Panc1 (cell line): Measurements from ENCODE around the gene AATK. TPM values are rescaled to one million over a fixed set of nuclear protein-coding genes. Genes with fewer than 3 reads are reported as not detected.

Experiments used
- ATAC-seq: fragments of 200-7000 bp; cut with Tn5 transposase; 2 replicates; pipeline ENCODE4 v1.9.1; 2020; ENCODE audit warnings: mild to moderate bottlenecking, moderate library complexity
- BruUV-seq: library from RNA; stranded (reverse); fragments of 400-500 nt; replicated peaks from 2 replicates; lab custom pipeline; 2021; lab: Mats Ljungman, UMichigan
- CTCF ChIA-PET: fragments of 300-600 bp; sonication (Branson Sonifier 250); formaldehyde crosslinking; loops from one replicate; lab custom pipeline; 2022; ENCODE audit warnings: antibody characterized with exemption; lab: Charles Lee
- POLR2A ChIA-PET: fragments of 300-600 bp; sonication (Branson Sonifier 250); formaldehyde crosslinking; loops from one replicate; lab custom pipeline; 2022; ENCODE audit warnings: antibody characterized with exemption; lab: Charles Lee
- DNase-seq: peaks from one replicate; pipeline ENCODE4 v3.0.0-alpha.2; 2010; ENCODE audit warnings: low read depth, low spot score
- H3K27ac ChIP-seq: 2 replicates; pipeline ENCODE4 v1.5.1; 2011; ENCODE audit warnings: mild to moderate bottlenecking, low read length, inconsistent platforms
- H3K27me3 ChIP-seq: fragments of 200-500 bp; sonication (Bioruptor generic); 2 replicates; pipeline ENCODE4 v1.6.0; 2014; ENCODE audit warnings: low read length, inconsistent platforms; ENCODE audit not compliant: control insufficient read depth, insufficient read depth
- H3K36me3 ChIP-seq: fragments of 200-500 bp; sonication (Bioruptor generic); 2 replicates; pipeline ENCODE4 v1.5.1; 2014; ENCODE audit warnings: inconsistent platforms, mild to moderate bottlenecking, low read length, moderate library complexity; ENCODE audit not compliant: control insufficient read depth, insufficient read depth
- H3K4me1 ChIP-seq: 2 replicates; pipeline ENCODE4 v1.5.1; 2011; ENCODE audit warnings: inconsistent platforms, mild to moderate bottlenecking, low read length, moderate library complexity; ENCODE audit not compliant: control insufficient read depth, insufficient read depth
- H3K4me3 ChIP-seq, 2 experiments: 2 replicates each; pipeline ENCODE4 v1.5.1; 2011 to 2012; ENCODE audit warnings: low read depth in 2 of 2, low read length in 2 of 2, mild to moderate bottlenecking in 2 of 2, inconsistent platforms in 1 of 2, moderate library complexity in 1 of 2
- H3K9me3 ChIP-seq: fragments of 200-500 bp; sonication (Bioruptor generic); 2 replicates; pipeline ENCODE4 v1.5.1; 2014; ENCODE audit warnings: low read depth, mild to moderate bottlenecking, inconsistent platforms, low read length, moderate library complexity; ENCODE audit not compliant: control insufficient read depth, insufficient read depth
- CTCF ChIP-seq: fragments of 450-650 bp; IDR thresholded peaks from 2 replicates; pipeline ENCODE4 v1.5.1; 2017; ENCODE audit warnings: mild to moderate bottlenecking
- POLR2AphosphoS5 ChIP-seq: IDR thresholded peaks from 2 replicates; pipeline ENCODE4 v1.6.1; 2012; ENCODE audit warnings: mild to moderate bottlenecking, low read depth, low read length, moderate library complexity
- SIN3A ChIP-seq: IDR thresholded peaks from 2 replicates; pipeline ENCODE4 v1.6.1; 2012; ENCODE audit warnings: low read depth, mild to moderate bottlenecking, low read length, moderate library complexity, borderline replicate concordance; ENCODE audit not compliant: insufficient read depth
- TCF7L2 ChIP-seq: IDR thresholded peaks from 2 replicates; pipeline ENCODE4 v1.6.1; 2011; ENCODE audit warnings: mild to moderate bottlenecking, low read depth, low read length, inconsistent platforms
- in situ Hi-C: cut with HindIII; loops from 2 replicates; pipeline ENCODE4 v1.10.0; 2016; ENCODE audit warnings: low sequenced_read_pairs, low pct_unique_long_range_greater_than_20kb
- intact Hi-C: fragments of 100-400 bp; cut with micrococcal nuclease; formaldehyde crosslinking; loops from one replicate; pipeline ENCODE4 v1.10.0; 2022; ENCODE audit not compliant: unreplicated experiment
- total RNA-seq: library from RNA; stranded (reverse); gene quantifications from one replicate; pipeline ENCODE4 v1.2.1, GENCODE V29; 2021; ENCODE audit not compliant: unreplicated experiment
- TF ChIP-seq, protein P1 (sequence below), 2 experiments: IDR thresholded peaks; 2 replicates each; pipeline ENCODE4 v1.6.1; 2011 to 2012; ENCODE audit warnings: low read depth in 2 of 2, control low read depth in 1 of 2, low read length in 1 of 2, mild to moderate bottlenecking in 1 of 2, moderate library complexity in 1 of 2; ENCODE audit not compliant: insufficient read depth in 1 of 2

AATK gene
- total RNA-seq, 1 experiment from 2014 or later, result 3.7 TPM

DNA sequence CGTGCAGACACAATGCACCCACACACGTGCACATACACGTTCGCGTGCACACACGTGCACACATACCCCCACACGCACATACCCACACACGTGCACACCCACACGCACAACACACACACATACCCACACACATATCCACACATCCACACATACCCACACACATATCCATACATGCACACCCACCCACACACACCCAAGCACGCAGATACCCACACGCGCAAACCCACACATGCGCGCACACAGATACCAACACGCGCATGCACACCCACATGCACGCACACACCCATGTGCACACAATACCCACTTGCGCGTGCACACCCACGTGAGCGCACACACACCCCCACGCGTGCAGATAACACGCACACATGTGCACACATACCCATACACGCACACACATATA, 27.5 kb downstream of the AATK start:
- ChIA-PET CTCF (no interaction called here), POLR2A (no interaction called here)
- TF ChIP-seq, protein P1, sequence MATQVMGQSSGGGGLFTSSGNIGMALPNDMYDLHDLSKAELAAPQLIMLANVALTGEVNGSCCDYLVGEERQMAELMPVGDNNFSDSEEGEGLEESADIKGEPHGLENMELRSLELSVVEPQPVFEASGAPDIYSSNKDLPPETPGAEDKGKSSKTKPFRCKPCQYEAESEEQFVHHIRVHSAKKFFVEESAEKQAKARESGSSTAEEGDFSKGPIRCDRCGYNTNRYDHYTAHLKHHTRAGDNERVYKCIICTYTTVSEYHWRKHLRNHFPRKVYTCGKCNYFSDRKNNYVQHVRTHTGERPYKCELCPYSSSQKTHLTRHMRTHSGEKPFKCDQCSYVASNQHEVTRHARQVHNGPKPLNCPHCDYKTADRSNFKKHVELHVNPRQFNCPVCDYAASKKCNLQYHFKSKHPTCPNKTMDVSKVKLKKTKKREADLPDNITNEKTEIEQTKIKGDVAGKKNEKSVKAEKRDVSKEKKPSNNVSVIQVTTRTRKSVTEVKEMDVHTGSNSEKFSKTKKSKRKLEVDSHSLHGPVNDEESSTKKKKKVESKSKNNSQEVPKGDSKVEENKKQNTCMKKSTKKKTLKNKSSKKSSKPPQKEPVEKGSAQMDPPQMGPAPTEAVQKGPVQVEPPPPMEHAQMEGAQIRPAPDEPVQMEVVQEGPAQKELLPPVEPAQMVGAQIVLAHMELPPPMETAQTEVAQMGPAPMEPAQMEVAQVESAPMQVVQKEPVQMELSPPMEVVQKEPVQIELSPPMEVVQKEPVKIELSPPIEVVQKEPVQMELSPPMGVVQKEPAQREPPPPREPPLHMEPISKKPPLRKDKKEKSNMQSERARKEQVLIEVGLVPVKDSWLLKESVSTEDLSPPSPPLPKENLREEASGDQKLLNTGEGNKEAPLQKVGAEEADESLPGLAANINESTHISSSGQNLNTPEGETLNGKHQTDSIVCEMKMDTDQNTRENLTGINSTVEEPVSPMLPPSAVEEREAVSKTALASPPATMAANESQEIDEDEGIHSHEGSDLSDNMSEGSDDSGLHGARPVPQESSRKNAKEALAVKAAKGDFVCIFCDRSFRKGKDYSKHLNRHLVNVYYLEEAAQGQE (IDR thresholded peaks at IDR 0.05; ENCODE audit: insufficient read depth in 1 of 2, low read depth in 2 of 2, low read length in 1 of 2), result no peak
- TF ChIP-seq TCF7L2, result no peak
- TF ChIP-seq CTCF, result no peak
- TF ChIP-seq POLR2AphosphoS5, result no peak
- TF ChIP-seq SIN3A, result no peak
- in situ Hi-C loops, result no loop called here
- no TSS peak for BruUV-seq
- no peak for DNase-seq
- H3K4me3 ChIP-seq, result no peak overlapping the region
- intact Hi-C loops, result no loop called here
- no peak overlapping the region for H3K27ac ChIP-seq
- H3K4me1 ChIP-seq, result no peaks in the 10 kb centered on the region; the same call in 1 of the 2 replicates
- H3K36me3 ChIP-seq, result no peaks in the 10 kb centered on the region
- no peaks in the 10 kb centered on the region for H3K9me3 ChIP-seq
- no peaks in the 10 kb centered on the region for H3K27me3 ChIP-seq
- no peak for ATAC-seq

GRCh38 chr17:81138083-81138482, 27.9 kb downstream of the AATK start:
- intact Hi-C loops, result no loop called here

More at GRCh38 chr17:81138083-81138482, 27.9 kb downstream of the AATK start:
- Histone ChIP-seq H3K4me1 (no peaks in the 10 kb centered on the region; the same call in 1 of the 2 replicates), H3K27ac (no peak overlapping the region), H3K36me3 (no peaks in the 10 kb centered on the region), H3K27me3 (no peaks in the 10 kb centered on the region), H3K9me3 (no peaks in the 10 kb centered on the region), H3K4me3 (no peak overlapping the region)
- ChIA-PET CTCF (no interaction called here), POLR2A (no interaction called here)
- no peak for ATAC-seq
- in situ Hi-C loops, result no loop called here
- TF ChIP-seq POLR2AphosphoS5 (no peak), TCF7L2 (no peak), SIN3A (no peak), CTCF (no peak)
- TF ChIP-seq, protein P1 (IDR thresholded peaks at IDR 0.05; ENCODE audit: insufficient read depth in 1 of 2, low read depth in 2 of 2, low read length in 1 of 2), result no peak
- no peak for DNase-seq
- no TSS peak for BruUV-seq
